Tibial nerve (tissue), 3 donors: ENCODE data around the gene RPN2.

Experiments used
- POLR2A ChIP-seq, 2 donors: fragments of 450-650 bp; IDR thresholded peaks; one replicate each; pipeline ENCODE4 v1.6.1; 2017; ENCODE audit warnings: antibody characterized with exemption in 2 of 2, mild to moderate bottlenecking in 2 of 2, moderate library complexity in 2 of 2
- TF ChIP-seq, protein P1 (sequence below), 5 experiments: fragments of 200-600 bp in 3 of 5; fragments of 450-650 bp in 2 of 5; sonication (generic) in 3 of 5; IDR thresholded peaks; one replicate each; pipeline ENCODE4 v1.5.1; 2016 to 2019; ENCODE audit warnings: antibody characterized with exemption in 5 of 5, mild to moderate bottlenecking in 3 of 5, moderate library complexity in 2 of 5

DNA sequence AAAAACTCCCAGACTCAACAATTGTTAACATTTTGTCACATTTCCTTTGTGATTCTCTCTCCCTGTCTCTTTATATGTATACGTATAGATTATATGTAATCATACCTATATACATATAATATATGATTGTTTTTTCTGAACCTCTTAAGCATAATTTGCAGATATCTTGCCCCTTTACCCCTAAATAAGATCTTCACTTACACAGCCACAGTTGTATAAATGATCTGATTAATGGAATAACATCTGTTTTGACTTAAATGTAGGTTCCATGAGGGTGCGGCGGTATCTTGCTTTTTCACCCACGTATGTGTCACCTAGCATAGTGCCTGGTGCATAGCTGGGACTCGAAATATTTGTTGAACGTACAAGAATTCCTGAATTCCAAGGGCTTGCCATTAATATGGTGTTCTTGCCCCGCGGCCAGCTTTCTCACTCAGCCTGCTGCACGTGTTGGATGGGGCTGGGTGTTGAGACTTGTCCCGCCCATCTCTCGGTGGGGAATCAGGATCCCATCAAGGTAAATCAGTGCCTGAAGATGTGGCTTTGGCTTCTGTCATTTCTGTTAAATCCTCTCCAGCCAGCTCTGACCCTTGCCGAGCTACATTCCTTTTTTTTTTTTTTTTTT lies 99.9 kb downstream of the RPN2 start:
- TF ChIP-seq, protein P1, sequence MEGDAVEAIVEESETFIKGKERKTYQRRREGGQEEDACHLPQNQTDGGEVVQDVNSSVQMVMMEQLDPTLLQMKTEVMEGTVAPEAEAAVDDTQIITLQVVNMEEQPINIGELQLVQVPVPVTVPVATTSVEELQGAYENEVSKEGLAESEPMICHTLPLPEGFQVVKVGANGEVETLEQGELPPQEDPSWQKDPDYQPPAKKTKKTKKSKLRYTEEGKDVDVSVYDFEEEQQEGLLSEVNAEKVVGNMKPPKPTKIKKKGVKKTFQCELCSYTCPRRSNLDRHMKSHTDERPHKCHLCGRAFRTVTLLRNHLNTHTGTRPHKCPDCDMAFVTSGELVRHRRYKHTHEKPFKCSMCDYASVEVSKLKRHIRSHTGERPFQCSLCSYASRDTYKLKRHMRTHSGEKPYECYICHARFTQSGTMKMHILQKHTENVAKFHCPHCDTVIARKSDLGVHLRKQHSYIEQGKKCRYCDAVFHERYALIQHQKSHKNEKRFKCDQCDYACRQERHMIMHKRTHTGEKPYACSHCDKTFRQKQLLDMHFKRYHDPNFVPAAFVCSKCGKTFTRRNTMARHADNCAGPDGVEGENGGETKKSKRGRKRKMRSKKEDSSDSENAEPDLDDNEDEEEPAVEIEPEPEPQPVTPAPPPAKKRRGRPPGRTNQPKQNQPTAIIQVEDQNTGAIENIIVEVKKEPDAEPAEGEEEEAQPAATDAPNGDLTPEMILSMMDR (IDR thresholded peaks at IDR 0.05) = no peak
- no peak for TF ChIP-seq POLR2A (IDR thresholded peaks at IDR 0.05)
